GM18526 (cell line): Measurements from ENCODE around the gene RIMS3.

Source experiments
- POLR2A ChIP-seq: IDR thresholded peaks from 3 replicates; pipeline ENCODE4 v1.6.1; 2011; ENCODE audit not compliant: insufficient read length; ENCODE audit errors: extremely low read depth

The RIMS3 gene

DNA sequence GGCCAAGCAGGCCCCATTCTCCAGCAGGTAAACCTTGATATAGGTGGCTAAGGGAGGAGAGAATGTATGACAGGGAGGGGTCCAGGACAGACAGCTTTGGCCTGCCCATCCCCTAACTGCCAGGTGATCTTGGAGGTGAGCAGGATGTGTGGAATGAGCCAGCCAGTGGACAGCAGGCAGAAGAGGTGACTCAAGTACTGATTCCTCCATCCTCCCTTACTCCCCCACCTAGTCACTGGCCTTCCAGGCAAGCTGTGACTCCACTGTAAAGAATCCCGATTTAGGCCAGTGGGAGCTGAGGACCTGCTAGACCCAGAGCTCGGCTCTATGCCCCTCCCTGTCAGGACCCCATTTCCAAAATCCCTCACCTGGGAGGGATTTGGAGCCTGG, 36.6 kb downstream of the RIMS3 start:
- no peak for TF ChIP-seq POLR2A

GRCh38 chr1:40627987-40628902, 37.2 kb downstream of the RIMS3 start:
- TF ChIP-seq POLR2A, result no peak

DNA sequence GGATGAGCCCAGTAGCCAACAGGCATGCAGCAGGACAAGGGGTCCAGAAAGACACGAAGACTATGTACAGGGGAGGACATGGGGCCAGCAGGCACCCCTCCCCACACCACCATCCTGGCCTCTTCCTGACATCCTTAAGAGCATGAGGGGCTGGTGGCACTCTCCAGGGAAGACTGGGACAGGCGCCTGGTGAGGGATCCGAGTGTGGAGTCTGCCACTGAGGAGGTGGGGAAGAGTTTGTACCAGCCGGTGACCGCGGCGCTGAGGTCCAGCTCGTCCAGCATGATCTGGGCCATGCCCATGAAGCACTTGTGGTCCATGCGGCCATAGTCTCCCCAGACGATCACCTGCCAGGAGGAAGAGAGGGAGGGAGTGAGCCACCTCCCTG, 39.1 kb downstream of the RIMS3 start:
- no peak for TF ChIP-seq POLR2A

GRCh38 chr1:40625476-40626382, 39.8 kb downstream of the RIMS3 start:
- no peak for TF ChIP-seq POLR2A

- no peak for TF ChIP-seq POLR2A
These were observed 40.4 kb downstream of the RIMS3 start for GRCh38 chr1:40625076-40625475.

GRCh38 chr1:40622936-40623629, 42.4 kb downstream of the RIMS3 start:
- TF ChIP-seq POLR2A, result no peak

- TF ChIP-seq POLR2A, result no peak
These were observed 43.5 kb downstream of the RIMS3 start for GRCh38 chr1:40621821-40622450.

DNA sequence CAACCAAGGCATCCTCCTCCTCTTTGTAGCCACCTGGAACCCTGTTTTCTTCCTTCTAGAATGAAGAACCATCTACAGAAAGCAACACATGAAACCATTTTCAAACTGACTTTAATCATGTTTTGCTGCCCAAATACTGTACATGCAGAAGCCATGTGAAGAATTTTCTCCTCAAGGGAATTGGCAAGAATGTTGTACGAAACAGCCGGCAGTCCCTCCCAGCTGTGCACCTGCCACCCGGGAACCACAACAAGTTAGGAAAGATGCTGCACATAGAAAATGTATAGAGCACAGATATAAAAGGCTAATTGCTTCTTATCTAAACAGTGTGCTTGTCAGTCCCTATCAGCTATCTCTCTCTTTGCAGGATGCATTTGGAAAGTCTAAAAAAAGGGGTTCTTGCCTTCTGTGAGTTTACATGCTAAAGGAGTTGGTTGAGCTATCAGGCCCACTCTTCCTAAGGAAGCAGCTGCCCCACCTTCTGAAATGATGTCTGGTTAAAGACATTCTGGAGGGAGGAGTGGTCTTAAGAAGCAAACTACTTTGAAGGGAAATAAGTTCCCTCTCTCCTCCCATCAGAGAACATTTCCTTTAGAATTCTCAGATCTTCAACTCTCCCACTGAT, 44.8 kb downstream of the RIMS3 start:
- no peak for TF ChIP-seq POLR2A

DNA sequence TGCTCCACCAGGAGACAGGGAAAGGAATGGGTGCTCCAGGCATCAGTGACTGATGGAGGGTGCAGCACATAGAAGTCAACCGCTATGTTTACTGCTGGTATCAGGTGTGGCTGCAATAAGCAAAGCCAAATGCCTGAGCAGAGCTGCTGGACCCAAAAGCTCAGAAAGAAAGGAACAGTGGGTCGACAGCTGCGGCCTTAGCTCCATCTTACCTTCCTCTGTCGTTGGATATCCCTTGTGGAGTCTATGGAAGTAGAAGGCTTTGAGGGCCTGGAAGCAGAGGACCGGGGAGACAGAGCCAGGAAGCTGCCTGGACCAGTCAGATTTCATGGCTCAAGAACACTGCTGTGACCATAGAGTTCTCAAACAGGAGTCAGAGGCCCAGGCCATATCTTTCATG, 45.3 kb downstream of the RIMS3 start:
- no peak for TF ChIP-seq POLR2A

GRCh38 chr1:40618108-40618507, 47.4 kb downstream of the RIMS3 start:
- TF ChIP-seq POLR2A, result no peak

GRCh38 chr1:40612345-40612831, 53.1 kb downstream of the RIMS3 start:
- no peak for TF ChIP-seq POLR2A

GRCh38 chr1:40610156-40610555, 55.3 kb downstream of the RIMS3 start:
- TF ChIP-seq POLR2A, result no peak

DNA sequence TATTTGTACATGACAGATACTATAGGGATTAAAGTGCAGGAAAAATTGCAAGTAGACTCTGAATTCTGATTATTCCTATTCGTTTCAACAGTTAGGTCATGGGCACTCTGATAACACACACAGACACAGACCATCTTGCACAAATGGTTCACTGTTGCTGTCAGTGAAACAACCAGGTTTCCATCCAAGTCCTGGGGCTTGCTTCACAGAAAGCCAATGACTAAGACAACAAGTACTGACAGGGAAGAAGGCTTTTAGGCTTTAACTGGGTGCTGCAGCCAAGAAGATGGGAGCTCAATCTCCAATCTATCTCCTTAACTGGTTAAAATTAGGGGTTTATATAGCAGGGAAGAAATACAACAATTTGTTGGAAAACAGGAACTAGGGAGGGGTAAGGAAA, 57.6 kb downstream of the RIMS3 start:
- TF ChIP-seq POLR2A, result no peak

DNA sequence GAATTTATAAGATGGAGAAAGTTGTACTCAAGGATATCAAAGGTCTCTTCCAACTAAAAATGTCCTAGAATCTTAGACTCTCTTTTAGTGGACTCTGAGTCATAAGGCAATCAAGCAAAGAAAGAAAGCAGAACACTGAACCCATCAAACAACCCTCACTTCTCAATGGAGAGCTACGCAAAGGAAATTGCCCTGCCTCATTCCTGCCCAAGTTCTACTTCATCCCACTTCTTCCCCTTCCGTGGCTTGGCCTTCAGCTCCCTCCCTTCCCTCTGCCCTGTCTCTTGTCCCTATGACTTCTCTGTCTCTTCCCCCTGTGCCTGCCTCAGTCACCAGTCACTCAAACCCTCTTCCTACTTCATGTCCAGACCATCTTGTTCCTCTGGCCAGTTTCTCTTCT, 58.5 kb downstream of the RIMS3 start:
- TF ChIP-seq POLR2A, result no peak

DNA sequence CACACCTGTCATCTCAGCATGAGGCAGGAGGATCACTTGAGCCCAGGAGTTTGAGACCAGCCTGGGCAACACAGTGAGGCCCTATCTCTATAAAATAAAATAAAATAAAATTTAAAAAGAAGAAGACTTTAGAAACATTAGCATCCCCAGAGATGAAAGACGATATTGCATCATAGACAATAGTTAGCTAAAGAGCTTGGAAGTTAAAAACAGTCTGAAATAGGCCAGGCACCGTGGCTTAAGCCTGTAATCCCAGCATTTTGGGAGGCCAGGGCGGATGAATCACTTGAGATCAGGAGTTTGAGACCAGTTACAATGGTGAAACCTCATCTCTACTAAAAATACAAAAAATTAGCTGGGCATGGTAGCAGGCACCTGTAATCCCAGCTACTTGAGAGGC, 59.3 kb downstream of the RIMS3 start:
- no peak for TF ChIP-seq POLR2A

DNA sequence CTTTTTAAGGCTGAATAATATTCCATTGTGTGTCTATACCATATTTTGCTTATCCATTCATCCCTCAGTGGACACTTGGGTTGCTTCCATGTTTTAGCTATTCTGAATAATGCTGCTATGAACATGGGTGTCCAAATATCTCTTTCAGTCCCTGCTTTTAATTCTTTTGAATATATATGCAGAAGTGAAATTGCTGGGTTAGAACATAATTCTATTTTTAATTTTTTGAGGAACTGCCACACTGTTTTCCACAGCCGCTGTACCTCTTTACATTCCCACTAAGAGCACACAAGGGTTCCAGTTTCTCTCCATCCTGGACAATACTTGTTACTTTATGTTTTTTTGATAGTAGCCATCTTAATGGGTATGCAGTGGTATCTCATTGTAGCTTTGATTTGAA, 65.6 kb downstream of the RIMS3 start:
- no peak for TF ChIP-seq POLR2A
